COR-L47 (cell line): ENCODE results near the gene IL27RA.

Experiments
- DNase-seq: peaks from one replicate; lab custom pipeline; 2025; lab: John Stamatoyannopoulos, UW

Gene IL27RA

GRCh38 chr19:14031719-14032480 is at the start of gene IL27RA:
TSS of gene IL27RA (plus strand) at chr19:14031762. CDS start at chr19:14031873, 111 bp downstream.
- DNase-seq: peak; percentile 54

- no peak for DNase-seq
Measured at GRCh38 chr19:13981988-13982501, 49.5 kb upstream of the IL27RA start.

GRCh38 chr19:13982773-13983172 is 48.8 kb upstream of the IL27RA start:
- no peak for DNase-seq

GRCh38 chr19:13983213-13983889 is 48.2 kb upstream of the IL27RA start:
- DNase-seq: peak; percentile 92

- DNase-seq: peak; percentile 11
Measured at GRCh38 chr19:13984186-13984585, 47.4 kb upstream of the IL27RA start.

- DNase-seq: no peak
Measured at GRCh38 chr19:13984875-13985741, 46.5 kb upstream of the IL27RA start.

- peak; percentile 67 for DNase-seq
Measured at GRCh38 chr19:13985771-13986347, 45.7 kb upstream of the IL27RA start.

- peak; percentile 87 for DNase-seq
Measured at GRCh38 chr19:13986348-13986904, 45.1 kb upstream of the IL27RA start.

GRCh38 chr19:13987101-13987890 is 44.3 kb upstream of the IL27RA start:
- no peak for DNase-seq

- DNase-seq: no peak
Measured at GRCh38 chr19:13989487-13989886, 42.1 kb upstream of the IL27RA start.

- DNase-seq: no peak
Measured at GRCh38 chr19:13990085-13990484, 41.5 kb upstream of the IL27RA start.

- DNase-seq: no peak
Measured at GRCh38 chr19:13992025-13992424, 39.5 kb upstream of the IL27RA start.

- no peak for DNase-seq
Measured at GRCh38 chr19:13993590-13994300, 37.8 kb upstream of the IL27RA start.

- no peak for DNase-seq
Measured at GRCh38 chr19:13995017-13995728, 36.4 kb upstream of the IL27RA start.

- DNase-seq: no peak
Measured at GRCh38 chr19:13995878-13996765, 35.4 kb upstream of the IL27RA start.

- no peak for DNase-seq
Measured at GRCh38 chr19:13996928-13997630, 34.5 kb upstream of the IL27RA start.

GRCh38 chr19:13997631-13997962 is 34.0 kb upstream of the IL27RA start:
- DNase-seq: no peak

GRCh38 chr19:13998426-13998825 is 33.1 kb upstream of the IL27RA start:
- DNase-seq: no peak
